Mucosa of gallbladder (tissue), 1 donor: ENCODE data around the gene PACSIN1. TPM values are rescaled to one million over a fixed set of nuclear protein-coding genes. Genes with fewer than 3 reads are reported as not detected.
A peak's percentile ranks its signal among the peaks of the same experiment; 100 is the strongest.
"Not testable (repeated sequence)": the region's sequence is repeated elsewhere in the genome, so short reads cannot be mapped to it uniquely, and the experiment has no call there.

Source experiments
- DNase-seq: peaks from one replicate; pipeline ENCODE4 v3.0.0-alpha.2; 2020; ENCODE audit warnings: low spot score
- total RNA-seq: library from RNA; stranded (reverse); gene quantifications from one replicate; pipeline ENCODE4 v1.2.1, GENCODE V29; 2021
- donor health status: DM: no; HTN: no; CAD: no.

Gene PACSIN1
- total RNA-seq, 1 donor from 2014 or later: 1.4 TPM

DNA sequence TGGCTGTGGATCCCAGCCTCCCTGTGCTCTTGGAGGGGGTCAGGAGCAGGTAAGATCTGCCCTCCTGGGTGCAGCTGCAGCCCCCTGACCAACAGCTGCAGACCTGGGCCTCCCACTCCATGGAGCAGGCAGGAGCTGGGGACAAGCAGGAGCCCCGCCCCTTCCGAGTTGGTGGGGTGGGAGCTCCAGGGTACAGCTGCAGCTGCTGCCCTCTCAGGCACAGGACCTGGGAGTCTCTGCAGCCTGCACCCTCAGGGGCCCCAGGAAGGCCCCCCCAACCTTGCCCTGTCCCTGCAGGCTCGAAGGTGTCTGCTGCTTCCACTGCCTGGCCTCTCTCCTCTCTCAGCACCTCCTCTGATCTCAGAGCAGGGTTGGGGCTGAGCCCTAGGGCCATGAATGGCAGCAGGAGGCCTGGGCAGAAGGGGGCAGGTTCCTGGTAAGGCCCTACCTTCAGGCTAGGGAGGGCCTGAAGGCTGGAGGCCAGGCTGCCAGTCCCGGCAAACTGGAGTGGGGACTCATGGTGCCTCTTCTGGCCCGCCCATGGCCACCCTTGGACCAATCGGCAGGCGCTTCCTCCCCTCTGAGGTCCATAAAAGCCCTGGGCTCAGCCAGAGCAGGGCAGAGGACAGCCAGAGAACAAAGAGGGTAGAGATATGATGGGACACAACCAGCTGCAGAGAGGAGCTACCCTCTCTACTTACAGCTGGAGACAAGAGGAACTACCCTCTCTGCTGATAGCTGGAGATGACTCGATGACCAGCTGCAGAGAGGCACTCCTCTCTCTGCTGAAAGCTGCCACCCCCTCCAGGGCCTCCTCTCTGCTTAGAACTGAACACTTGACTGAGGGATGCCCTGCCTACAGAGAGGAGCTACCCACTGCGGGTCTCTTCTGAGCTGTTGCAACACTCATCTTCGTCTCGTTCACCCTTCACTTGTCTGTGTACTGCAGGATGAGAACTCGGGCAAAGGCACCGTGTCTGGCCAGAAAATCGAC, 7.8 kb upstream of the PACSIN1 start:
- DNase-seq: no peak

DNA sequence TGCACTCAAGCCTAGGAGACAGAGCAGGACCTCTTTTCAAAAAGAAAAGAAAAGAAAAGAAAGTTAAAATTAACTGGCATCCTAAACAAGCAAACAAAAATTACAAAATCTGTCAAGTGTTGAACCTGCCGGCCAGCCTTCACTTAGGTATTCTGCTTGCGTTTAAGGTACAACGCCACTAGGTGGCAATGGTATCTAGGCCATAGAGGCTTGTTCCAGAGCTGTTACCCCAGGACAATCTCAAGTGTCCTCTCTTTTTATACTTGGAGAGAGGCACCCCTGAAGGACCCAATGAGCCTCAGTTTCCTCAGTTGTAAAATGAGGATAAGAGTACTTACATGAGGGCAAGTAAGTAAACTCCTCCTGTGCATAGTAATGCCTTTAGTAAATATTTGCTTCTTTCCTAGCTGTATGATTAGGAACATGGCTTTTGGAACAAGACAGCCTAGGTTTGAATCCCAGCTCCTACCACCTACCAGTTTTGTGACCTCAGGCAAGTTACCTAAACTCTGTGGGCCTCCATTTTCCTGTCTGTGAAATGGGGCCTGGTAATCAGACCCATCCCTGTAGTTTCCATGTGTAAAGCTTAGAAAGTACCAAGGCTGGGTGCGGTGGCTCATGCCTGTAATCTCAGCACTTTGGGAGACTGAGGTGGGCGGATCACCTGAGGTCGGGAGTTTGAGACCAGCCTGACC, 5.8 kb upstream of the PACSIN1 start:
- DNase-seq: peak; percentile 46

DNA sequence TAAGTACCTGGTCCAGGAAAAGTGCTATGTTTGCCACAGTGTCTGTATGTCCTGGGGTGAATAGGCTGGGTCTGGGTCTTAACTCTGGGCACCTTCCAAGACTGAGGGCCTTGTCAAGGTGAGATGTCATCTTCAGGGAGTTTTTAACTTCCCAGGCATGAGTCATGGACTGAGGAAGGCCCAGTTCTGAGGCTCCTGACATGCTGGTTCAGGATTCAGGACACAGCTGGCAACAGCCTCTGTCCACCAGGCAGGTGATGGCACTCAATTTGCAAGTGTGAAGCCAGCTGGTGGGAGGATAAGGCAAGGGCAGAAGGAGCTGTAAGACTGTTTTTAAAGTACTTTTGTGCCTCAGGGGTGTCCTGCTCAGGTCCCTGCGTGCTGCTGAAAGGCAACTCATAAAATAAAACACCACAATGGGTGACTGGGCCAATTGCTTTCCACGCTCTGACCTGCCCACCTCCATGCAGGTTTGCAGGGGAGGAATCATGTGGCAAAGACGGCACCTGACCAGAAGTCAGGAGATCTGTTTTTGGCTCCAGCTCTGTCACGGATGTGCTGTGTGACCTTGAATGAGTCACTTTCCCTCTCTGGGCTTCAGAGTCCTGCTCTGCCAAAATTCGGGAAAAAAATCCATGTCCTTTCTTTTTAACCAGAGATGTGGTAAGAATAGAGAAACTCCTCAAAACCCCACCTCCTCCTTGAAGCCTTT, 4.9 kb upstream of the PACSIN1 start:
- no peak for DNase-seq

DNA sequence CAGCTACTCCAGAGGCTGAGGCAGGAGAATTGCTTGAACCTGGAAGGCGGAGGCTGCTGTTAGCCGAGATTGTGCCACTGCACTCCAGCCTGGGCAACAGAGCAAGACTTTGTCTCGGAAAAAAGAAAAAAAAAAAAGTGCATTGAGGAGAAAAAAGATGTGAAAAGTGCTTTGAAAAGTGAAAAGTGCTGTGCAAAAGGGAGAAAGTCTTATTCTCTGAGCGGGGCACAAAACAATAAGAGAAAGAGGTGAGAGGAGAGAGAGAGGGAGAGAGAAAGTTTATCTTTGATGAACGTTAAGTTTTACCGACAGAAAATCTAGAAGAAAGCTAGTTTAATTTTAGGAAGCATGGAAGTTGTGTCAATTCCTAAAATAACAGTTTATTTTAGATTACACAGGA, 3.9 kb upstream of the PACSIN1 start:
- no peak for DNase-seq

DNA sequence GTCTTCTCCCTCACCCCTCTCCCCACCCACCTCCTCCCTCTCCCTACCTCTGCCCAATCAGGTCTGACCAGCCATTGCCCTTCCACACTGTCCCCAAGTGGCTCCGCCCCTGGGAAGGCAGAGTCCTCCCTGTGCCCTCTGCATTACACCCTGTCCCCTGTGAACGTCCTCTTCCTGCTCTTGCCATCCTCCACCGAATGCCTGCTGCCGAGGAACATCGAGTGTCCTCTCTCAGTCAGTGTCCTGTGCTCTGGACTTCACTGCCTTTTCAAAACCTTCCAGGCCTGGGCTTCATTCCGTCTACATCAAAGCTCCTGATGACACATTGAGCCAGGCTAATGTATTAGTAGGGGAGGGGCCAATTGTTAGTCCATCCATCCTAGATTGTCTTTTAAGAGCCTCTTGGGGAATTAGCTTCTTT, 3.3 kb upstream of the PACSIN1 start:
- peak; percentile 41 for DNase-seq

DNA sequence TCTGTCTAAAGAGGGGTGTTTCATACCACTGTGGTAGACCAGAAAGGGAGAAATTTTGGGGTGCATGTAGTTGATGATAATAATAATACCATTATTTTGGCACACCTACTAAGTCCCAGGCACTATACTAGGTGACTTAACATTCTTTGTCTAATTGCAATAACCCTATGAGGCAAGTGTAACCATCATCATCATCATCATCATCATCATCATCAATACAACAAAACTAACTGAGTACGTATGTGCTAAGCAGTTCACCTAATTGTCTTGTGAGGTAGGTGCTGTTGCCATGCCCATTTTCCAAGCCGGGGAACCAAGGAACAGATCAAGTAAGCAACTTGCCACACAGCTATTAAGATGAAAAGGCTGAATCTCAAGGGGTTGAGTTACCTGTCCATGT, 2.6 kb upstream of the PACSIN1 start:
- no peak for DNase-seq

DNA sequence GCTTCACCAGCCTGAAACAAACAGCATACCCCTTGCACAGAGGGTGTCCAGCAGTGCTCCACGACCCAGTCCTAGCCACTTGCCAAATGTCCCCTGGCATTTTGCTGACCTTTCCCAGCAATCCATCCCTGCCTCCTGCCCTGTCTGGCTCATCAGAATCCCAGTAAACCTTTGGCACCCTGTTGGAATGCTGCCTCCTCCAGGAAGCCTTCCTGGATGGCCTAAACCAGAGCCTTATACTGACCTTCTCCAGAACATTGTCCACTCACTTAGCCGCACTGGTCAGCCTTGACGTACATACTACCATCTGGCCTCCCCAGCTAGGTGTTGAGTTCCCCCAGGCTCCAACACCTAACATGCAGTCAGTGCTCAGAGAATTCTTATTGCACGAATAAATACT, 2.0 kb upstream of the PACSIN1 start:
- no peak for DNase-seq

DNA sequence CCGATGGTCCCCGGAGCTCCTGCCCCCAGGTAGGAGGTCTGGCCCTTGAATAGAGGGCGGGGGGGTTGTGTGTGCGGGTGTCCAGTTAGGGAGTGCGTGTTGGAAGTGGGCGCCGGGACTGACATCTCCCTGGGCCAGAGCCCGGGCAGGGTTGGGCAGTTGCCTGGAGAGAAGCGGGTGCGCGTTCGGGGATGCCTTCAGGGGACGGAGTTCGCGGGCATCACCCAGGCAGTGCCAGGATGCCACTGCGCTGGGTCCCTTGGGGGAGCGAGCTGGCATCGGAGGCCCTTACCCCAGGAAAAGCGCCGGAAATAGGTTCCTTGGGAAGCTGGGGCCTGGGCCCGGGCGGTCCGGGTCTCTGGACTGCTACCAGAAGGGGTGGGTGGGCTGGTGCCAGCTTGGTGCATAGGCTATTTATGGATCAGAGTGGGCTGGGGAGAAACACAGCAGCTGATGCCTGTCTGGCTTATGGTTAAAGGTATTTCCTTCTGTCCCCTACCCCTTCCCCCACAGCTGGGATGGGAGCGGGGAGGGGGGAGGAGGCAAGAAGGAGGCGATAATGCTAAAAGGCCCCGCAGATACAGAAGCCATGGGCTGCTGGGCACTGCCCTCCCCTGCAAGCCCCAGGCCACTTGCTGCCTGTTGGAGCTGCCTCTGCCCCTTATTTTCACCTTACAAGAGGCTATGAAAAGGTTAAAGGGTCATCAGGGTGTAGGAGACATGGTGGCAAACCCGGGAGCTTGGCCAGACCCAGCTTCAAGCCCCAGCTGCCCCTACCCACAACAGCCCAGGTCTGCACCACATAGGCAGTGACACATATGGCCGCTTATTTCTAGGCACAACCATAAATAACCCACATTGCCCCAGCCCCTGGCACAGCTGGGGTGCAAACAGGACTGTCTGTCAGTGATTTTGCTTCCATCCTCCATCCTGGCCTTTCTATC, 638 bp downstream of the PACSIN1 start:
- no peak for DNase-seq

DNA sequence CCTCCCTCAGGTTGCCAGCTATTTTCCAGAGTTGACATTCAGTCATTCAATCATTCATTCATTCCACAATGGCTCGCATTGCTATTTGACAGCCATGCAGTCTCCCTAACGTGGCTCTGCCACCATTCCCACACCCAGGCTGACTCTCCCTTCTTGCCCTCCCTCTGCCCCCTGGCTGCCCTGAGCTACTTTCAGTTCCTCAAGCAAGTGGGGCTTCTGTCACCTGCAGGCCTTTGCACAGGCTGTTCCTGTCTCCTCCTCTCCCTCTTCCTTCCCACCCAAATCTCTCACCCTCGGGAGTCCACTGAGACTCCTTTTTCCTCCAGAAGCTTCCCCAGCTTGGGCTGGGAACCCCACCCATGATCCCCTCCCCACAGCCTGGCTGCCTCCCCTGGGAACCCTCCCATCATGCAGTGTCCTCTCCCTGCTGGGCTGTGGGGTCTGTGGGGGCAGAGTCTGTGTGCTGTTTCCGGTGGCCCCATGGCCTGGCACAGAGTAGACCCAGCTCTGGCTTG, 2.6 kb downstream of the PACSIN1 start:
- no peak for DNase-seq

DNA sequence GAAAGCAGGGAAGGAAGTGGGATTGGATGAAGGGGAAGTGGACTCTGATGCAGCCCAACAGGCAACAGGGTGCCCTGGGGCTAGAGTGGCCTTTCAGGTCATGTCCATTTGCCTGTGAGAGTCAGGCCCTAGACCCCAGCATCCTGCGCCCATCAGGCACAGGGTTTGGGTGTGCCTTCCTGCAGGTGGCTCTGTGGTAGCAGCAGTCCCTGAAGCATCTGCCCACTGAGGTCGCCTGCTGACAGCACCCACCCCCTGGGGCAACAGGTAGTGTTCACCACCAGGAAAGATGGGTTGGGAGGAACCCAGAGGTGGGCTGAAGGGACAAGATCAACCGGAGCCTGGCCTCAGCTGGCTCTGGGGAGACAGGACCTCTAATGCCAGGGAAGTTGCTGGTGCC, 3.6 kb downstream of the PACSIN1 start:
- no peak for DNase-seq

DNA sequence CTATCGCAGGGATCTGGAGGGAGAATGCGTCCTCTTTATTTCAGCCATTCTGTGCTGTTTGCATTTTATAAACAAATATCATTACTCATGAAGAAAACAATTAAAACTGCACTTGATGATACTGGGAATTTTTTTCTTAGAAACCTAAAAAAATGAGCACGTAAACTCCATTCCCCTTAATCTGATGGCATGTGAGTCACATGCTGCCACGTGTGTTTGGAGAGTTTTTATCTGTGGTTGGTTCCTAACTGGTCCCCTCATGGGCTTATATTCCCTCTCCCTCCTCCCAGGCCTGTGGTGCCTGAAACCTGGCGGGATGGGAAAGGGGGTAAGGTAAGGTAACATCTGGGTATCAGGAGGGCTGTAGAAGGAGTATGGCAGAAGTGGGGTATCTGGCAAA, 6.5 kb downstream of the PACSIN1 start:
- no peak for DNase-seq

DNA sequence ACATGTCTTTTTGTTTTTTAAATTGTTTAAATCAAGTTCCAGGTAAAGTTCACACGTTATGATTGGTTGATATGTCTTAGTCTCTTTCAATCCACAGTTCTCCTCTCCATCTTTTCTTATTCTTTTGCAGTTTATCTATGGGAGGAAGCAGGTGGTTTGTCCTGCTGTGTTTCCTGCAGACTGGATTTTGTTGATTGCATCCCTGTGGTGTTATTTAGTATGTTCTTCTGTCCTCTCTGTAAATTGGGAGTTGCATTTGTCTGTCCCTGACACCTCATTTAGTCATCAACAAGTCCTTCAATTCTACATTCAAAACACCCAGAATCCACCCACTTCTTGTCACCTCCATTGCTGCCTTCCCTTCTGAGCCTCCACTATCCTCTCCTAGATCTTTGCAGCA, 8.1 kb downstream of the PACSIN1 start:
- no peak for DNase-seq

DNA sequence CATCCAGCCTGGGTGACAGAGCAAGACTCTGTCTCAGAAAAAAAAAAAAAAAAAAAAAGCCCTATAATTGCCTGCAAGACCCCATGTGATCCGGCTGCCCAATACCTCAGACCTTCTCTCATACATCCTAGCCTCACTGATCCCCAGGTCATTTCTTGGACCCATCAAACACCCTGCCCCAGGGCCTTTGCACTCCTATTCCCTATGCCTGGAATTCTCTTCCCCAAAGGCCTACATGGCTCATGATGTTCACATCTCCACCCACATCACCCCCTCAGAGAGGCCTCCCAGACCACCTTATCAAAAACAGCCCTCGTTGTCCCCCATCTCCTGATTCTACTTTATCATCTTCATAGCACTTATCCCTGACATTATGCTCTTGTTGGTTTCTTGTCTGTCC, 8.9 kb downstream of the PACSIN1 start:
- DNase-seq: no peak

DNA sequence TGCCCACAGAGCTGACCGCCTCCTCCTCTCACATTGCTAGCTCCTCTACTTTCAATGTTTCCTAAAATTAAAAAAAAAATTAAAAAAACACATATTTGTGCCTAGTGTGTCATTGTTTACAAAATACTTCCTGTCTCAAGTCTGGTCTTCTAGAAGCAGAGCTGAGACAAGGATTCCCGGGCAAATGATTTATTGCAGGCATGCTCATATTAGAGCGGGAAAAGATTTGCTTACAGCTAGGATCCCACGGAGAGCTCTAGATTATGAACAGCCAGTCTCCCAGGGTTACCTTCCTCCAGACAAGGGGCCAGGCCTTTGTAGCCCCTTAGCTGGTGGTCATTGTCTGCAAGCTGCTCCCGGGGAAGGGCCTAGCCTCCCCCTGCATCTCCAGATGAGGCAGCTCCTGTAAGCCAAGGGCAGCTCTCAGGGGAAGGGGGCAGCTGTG, 9.4 kb downstream of the PACSIN1 start:
- DNase-seq: no peak

DNA sequence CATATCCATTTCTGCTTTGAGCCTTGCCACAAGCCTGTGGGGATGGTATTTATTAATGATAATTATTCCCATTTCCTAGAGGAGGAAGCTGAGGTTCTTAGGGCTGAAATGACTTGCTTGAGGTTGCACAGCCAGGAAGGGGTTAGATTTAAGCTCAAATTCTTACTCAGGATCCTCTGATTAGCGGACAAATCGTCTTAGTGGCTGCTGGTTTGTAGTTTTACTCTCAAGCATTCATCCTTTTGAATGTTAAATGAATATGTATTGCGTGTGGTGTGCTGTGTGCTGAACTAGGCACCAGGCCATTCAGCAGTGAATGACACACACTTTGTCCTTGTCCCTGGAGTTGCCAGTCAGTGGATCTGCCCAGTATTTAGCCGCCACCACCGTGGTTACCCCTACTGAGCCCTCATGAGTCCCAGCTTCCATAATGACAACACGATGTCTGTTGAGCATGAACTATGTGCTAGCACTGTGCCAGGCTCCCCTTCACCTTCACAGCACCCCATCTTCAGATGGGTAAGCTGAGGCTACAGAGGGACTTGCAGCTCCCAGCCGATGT, 10.0 kb downstream of the PACSIN1 start:
- DNase-seq: no peak

DNA sequence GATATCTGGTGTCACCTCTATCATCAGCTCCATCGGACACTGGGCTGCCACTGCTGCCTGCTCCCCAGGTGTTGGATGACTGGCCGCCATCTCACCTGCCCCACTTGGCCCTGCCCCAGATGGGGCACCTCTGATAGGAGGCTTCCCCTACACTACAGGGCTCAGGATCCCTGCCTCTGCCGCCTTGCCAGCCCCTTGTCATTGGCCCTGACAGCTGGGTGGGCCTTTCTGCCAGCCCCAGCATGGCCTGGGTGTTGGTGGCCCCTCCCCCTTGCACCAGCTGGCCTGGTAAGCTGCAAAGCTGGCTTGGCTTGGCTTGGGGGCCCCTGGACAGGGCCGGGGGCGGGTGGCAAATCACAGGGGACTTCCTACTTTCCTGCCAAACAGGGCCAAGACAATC, 10.6 kb downstream of the PACSIN1 start:
- no peak for DNase-seq

DNA sequence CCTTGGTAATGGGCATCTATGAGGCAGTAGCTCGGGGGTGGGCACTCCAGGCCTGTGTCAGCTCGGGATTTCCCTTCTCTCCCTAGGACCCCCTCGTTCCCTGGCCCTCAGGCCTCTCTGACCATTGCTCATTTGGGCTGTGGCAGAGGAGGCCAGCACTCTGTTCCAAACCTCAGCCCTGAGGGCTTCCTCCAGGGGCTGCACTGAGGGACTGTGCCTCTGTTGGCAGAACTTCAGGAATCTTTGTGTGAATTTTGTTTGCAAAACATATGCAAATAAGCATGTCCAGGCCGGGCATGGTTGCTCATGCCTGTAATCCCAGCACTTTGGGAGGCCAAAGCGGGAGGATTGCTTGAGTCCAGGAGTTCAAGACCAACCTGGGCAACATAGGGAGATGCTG, 11.0 kb downstream of the PACSIN1 start:
- no peak for DNase-seq

DNA sequence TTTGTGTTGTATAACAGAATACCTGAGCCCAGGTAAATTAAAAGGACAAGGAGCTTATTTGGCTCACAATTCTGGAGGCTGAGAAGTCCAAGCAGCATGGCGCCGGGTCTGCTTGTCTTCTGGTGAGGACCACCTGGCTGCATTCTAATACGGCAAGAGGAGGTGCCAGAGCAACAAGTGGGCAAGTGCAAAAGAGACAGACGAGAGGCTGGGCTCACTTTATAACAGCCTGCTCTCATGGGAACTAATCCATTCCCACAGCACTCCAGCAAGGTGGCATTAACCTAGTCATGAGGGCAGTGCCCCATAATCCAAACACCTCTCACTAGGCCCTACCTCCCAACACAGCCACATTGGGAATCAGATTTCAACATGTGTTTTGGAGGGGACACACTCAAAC, 12.9 kb downstream of the PACSIN1 start:
- DNase-seq: no peak

DNA sequence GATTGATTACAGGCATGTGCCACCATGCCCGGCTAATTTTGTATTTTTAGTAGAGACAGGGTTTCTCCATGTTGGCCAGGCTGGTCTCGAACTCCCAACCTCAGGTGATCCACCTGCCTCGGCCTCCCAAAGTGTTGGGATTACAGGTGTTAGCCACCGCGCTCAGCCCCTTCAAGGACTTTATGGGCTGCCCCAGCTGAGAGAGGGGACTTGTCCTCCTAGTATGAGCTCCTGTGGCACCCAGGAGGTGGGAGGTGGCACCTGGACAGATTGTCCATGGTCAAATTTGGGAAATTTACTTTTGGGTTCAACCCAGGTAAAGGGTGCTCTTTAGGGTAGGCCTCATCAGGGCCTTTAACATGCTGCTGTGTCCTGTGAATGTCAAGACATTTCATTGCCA, 17.9 kb downstream of the PACSIN1 start:
- not testable (repeated sequence) for DNase-seq

DNA sequence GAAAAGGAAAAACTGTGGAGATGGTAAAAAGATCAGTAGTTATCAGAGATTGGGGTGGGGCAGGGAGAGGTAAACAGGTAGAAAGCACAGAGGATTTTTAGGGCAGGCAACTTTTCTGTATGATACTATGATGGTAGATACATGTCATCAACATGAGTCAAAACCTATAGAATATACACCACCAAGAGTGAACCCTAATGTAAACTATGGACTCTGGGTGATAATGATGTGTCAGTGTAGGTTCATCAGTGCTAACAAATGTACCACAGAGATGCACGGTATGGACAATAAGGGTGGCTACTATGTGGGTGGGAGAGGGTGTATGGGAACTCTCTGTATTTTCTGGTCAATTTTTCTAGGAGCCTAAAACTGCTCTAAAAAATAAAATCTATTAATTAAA, 18.5 kb downstream of the PACSIN1 start:
- DNase-seq: no peak

DNA sequence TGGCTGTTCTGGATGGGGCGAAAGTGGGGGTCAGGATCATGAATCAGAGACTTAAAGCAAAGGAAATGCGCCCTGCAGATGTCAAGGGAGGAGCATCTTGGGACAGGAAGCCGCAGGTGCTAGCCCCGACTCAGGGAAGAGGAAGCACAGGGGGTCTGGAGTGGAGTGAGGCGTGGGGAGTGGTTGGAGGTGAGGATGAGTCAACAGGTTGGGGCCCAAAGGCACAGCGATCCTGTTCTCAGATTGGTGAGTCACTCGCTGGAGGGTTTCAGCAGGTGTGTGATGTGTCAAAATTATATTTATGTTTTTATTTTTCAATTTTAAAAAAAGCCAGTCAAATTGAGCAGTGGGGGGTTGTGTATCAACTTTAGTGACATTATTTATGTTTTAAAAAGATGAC, 19.0 kb downstream of the PACSIN1 start:
- DNase-seq: no peak
